NCI-H2107 (cell line): Measurements from ENCODE around the gene DNAAF9.
"Not testable (repeated sequence)": the region's sequence is repeated elsewhere in the genome, so short reads cannot be mapped to it uniquely, and the experiment has no call there.

Source experiments
- DNase-seq: peaks from one replicate; lab custom pipeline; 2025; lab: John Stamatoyannopoulos, UW

DNAAF9 gene

DNA sequence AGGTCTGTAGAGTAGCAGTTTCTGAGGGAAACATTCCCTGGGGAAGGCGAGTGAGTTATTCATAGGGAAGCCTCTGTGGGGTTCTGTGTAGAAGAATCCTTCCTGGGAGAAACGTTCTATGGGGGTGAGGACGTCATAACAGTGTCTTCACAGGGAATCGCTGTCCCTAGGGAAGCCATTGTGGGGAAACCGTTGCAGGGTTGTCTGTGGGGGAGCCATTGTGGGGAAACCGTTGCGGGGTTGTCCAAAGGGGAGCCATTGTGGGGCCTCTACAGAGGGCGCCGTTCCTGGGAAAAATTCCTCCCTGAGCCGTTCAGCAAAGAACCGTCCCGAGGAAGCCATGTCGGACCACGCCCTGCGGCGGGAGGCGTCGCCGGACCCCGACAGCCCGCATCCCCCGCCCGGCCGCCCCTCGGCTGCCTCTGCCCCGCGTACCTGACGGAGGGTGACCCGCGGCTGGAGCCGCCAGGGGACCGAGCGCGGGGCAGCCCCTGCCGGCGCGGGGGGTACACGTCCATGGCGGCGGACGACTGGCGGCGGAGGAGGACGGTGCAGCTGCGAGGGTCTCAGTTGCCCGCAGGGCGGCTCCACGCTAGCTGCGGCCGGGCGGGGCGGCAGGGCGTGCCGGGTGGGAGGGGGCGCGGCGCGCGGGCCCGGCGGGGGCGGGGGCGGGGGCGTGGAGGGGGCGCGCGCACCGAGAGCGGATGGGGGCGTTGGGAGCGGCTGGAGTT lies at the start of gene DNAAF9:
DNAAF9 (minus strand) TSS at position 630 of the 731 bp plus-strand sequence; CDS start at position 518, 112 bp downstream.
- DNase-seq, result no peak

DNA sequence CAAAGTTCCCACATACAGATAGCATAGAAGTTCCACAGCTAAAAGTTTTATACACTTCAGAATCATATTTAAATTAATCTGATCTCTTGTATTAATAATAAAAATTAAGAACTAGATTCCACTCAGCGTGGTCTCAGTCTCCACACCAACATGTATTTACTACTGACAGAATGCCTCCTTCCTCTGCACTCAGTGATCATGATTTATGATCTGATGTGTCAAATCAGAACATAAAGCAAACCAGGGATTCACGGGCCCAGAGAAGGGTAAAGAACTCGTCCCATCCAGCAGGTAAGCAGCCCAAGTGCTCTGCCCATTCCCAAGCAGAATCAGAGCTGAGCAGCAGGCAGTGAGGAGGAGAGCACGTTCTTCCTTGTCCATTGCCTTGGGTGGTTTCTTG lies 49.2 kb upstream of the DNAAF9 start:
- no peak for DNase-seq

DNA sequence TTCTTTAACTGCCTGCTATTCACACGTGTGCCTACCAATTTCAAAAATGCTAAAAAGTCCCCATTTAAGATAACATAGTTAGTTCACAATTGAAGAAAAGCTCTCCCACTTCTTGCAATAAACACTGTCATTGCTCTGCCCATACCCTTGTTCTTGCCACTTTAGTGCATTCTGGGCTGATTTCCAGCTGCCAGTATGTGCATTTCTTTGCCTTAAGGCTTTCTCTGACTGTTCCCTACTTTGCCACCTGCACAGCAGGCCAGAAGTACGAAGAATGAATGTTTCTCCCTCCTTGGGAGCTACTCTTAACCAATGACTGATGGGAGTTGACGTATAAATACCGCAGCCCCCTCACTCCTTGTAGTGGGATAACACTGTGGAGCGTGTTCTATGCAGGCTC lies 47.4 kb upstream of the DNAAF9 start:
- no peak for DNase-seq

DNA sequence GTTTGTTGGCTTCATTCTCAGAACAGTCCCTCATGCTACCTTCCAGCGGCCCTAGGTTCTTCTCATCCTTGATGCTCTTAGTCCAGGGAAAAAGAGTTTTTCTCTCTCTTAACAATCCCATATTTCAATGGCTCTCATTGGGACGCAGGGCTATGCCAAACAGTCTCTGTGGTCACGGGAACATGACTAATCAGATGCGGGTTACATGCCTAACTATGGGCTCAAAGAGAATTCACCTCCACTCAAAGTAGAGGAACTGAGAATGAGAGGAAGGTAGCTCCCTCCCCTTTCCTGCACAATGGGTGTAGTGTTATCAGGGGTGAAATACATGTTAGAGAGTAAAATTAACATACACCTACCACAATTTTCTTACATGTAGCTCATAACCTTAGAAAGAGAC lies 45.2 kb upstream of the DNAAF9 start:
- DNase-seq, result no peak

DNA sequence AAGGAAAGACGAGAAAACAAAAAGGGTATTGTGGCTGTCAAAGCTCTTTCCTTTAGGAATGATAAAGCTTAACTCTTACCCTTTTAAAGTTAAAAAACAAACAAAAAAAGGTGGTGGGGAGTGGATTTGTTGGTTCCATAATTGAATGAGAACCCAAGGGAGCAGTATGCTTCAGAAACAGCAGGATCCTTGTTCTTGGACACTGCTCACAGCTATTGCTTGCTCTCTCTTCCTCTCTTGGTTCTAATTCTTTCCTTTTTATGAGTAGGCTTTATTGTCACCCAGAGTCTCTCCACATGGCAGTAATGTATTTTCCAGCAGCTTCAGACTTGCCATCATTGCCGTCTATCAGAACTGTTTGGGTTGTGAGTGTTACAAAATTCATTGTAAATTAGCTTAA lies 44.7 kb upstream of the DNAAF9 start:
- no peak for DNase-seq

DNA sequence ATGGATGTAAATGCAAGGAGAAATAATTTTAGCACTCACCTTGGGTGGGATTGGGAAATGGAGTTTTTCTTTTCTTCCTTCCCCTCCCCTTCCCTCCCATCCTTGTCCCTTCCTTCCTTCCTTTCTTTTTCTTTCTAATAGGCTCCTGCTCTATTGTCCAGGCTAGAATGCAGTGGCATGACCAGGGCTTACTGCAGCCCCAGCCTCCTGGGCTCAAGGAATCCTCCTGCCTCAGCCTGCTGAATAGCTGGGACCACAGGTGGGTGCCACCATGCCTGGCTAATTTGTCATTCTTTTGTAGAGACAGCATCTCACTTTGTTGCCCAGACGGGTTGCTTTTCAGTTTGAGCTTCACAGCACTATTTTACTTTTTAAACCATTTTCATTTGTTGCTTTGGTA lies 41.9 kb upstream of the DNAAF9 start:
- DNase-seq, result no peak

DNA sequence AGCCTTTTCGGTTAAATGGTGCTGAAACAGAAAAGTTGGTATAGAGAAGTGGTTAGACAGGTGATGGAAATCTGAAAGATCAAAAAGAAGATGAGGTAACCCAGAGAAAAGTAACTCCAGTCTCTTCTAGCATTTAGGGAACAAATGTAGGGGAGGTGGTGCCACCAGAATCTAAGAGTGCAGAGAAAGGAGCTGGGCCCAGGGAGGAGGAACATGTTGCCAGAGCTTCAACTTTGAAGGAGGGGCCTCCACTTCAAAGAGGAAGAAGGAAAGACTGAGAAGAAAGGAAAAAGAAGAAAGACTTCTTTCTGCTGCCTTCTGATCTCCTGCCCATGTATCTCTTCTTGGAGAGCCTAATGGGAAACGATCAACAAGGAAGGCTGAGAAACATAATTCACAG lies 39.9 kb upstream of the DNAAF9 start:
- DNase-seq, result no peak

DNA sequence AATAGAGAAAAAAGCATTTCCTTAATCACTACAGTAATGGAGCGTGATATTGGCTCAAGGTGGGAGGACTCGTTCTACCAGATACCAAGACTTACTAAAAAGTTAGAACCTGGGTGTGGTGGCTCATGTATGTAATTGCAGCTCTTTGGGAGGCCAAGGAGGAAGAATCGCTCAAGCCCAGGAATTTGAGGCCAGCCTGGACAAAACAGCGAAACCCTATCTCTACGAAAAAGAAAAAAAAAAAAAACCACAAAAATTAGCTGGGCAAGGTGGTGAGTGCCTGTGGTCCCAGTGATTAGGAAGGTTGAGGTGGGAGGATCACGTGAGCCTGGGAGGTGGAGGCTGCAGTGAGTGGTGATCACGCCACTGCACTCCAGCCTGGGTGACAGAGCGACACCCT lies 39.3 kb upstream of the DNAAF9 start:
- DNase-seq, result no peak

DNA sequence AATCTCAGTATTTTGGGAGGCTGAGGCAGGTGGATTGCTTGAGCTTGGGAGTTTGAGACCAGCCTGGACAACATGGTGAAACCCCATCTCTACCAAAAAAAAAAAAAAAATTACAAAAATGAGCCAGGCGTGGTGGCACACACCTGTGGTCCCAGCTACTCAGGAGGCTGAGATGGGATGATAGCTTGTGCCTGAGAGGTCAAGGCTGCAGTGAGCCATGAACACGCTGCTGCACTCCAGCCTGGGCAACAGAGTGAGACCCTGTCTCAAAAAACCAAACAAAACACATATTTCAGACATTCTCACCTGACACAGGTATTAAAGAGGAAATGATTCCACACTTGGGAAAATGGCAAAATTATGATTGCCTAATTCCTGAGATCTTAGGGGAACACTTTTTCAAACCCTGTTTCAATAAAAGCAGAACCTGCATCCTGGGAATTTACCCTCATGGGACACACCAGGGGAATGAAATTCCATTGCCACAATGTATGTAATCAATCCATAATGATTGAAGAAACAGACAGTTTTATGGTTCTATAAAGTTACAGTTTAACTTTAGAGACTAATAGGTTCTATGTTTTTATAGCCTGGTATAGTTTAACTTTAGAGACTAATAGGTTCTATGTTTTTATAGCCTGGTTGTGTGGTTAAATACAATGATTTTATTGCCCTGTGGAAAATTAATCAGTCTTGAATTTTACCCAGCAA lies 29.6 kb upstream of the DNAAF9 start:
- DNase-seq, result no peak

DNA sequence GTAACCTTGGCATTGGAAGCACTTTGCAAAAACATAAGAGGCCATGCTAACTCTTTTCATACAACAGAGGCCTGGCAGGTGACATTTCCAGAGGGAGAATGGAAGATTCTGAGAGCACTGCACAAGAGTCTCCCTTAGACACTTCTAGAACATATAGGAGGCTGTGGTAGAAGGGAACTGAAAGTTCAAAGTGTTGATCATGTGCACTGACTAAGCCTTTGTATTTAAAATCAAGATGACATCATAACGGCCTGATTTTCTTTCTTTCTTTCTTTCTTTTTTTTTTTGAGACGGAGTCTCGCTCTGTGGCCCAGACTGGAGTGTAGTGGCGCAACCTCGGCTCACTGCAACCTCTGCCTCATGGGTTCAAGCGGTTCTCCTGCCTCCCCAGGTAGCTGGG lies 26.8 kb upstream of the DNAAF9 start:
- DNase-seq, result no peak

DNA sequence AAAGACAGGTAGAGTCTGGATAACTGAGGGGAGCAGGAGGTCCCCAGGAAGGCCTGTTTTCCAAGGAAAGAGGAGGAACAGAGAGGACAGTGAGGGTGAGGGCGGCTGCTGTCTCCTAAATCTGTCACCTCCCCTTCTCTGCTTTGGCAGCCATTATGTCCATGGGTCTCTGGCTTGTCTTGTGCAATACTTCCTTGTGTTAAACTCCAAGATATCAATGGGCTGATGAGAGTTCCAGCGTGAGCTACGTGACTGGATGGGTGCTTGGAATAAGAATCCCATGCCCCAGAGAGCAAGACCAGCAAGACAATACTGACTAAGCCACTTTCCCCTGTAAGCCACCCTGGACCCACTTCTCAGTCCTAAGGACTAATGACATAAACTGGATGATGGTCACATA lies 26.3 kb upstream of the DNAAF9 start:
- no peak for DNase-seq

DNA sequence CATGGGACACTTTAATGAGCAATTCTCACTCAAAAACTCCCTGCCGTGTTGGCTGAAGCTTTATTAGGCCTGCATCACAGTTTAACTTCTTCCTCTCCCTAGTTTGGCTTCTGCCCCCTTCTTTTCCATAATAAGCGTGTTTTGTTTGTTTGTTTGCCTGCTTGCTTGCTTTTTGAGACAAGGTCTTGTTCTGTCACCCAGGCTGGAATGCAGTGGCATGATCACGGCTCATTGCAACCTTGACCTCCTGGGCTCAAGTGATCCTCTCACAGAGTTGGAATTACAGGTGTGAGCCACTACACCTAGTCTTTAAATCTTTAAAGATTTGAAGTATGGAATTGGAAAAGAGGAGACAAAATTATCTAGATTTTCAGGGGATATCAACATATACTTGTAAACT lies 25.4 kb upstream of the DNAAF9 start:
- DNase-seq, result no peak

DNA sequence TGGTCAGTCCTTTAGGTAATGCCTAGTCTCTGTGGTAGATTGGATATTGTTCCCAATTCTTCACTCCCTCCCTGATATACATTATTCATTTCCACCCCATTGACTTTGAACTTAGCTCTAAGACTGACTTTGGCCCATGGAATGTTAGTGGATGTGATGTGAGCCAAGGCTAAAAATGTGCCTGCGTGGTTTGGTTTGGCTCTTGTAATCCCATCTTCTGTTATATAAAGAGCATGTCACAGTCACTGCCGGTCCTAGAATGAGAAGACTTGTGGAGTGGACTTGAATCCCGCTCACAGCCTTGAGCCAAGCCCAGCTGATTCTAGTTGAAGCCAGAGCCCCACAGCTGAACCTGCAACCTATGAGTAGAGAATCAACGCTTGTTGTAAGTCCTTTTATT lies 23.6 kb upstream of the DNAAF9 start:
- DNase-seq, result no peak

DNA sequence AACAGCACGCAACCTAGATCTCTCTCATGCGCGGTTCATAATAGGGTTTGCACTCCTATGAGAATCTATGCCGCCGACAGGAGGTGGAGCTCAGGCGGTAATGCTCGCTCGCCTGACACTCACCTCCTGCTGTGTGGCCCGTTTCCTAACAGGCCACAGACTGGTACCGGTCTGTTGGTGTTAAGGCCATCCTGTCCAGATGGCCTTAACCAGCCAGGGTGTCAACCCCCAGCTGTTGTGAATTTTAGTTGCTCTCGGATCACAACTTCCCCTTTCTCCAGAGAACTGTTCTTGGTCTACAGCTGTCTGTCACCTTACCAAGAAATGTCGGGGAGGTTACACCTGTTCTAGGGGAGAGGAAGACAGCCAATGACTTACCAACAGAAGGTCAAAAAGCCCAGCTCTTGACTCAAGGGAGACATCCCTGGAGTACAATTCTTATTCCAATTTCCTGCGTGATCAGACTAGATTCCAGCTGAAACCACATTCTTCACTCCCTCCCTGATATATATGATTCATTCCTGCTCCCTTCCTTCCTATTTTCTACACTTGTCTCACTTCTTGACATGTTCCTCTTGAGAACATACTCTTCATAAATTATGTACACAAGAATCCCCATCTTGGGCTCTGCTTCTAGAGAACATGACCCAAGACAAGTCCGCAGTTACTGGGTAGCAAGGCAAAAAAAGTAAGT lies 23.1 kb upstream of the DNAAF9 start:
- no peak for DNase-seq

DNA sequence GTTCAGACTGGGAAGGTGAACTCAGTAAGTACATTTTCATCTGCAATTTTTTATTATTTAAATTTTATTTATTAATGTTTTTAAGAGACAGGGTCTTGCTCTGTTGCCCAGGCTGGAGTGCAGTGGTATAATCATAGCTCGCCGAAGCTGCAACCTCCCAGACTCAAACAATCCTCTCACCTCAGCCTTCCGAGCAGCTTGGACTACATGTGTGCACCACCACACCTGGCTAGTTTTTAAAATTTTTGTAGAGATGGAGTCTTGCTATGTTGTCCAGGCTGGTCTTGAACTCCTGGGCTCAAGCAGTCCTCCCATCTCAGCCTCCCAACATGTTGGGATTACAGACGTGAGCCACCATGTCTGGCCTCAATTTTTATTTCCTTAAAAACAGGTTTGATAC lies 19.3 kb upstream of the DNAAF9 start:
- not testable (repeated sequence) for DNase-seq

DNA sequence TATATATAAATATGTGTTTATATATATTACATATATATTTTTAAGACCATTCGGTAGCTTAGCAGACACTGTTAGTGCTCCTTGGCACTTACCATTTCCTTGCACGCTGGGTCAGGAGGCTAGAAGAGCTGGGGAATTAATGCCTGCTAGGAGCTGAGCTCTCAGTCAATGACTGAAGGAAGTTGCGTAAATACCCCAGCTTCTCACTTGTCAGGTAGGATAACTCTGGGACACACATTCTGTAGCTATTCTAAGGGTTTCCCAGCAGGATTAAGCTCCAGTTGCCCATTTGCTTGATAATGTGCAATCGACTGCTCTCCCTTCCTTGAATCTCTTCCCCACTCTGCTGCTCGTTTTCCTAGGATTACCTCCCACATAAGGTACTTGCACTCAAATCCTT lies 15.7 kb upstream of the DNAAF9 start:
- DNase-seq, result no peak

DNA sequence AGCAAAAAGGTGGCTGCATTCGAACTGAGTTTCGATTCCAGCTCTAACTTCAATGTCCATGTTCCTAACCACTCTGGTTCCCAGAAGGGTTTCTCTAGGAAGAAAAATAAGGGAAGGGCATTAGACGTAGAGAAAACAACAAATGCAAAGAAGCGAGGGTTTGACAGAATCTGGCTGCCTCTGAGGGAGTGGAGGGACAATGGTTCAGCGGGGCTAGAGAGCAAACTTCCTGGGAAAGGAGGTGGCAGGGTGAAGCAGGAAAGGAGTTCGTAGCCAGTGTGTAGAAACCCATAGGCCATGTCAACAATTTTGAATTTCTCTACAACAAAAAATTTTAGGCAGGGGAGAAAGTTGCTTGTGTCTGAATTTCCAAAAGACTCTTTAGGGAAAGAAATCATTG lies 14.5 kb upstream of the DNAAF9 start:
- no peak for DNase-seq

DNA sequence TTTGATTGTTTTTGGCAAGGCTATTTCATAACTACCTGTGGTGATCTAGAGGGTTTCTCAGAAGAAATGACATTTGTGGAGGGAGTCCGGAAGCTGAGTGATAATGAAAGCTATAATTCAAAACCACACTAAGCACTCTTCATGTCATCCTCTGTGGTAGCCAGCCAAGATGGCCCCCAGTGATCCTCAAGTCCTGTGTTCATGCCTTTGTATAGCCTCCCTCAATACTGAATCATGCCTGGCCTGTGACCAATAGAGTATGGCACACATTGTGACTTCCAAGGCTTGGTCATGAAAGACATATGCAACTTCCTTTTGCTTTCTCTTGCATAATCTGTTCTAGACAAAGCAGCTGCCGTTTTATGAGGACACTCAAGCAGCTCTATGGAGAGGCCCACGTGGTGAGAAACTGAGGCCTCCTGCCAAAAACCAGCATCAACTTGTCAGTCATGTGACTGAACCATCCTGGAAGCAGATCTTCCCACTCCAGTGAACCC lies 12.8 kb upstream of the DNAAF9 start:
- DNase-seq, result no peak

DNA sequence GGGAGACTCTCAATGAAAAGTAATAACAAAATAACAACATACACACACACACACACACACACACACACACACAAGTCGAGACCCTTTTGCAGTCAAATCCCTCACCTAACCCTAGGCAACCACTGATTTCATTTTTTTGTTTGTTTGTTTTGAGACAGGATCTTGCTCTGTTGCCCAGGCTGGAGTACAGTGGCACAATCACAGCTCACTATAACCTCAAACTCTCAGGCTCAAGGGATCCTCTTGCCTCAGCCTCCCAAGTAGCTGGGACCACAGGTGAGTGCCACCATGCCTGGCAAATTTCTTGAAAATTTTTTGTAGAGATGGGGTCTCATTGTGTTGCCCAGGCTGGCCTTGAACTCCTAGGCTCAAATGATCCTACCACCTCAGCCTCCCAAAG lies 10.7 kb upstream of the DNAAF9 start:
- not testable (repeated sequence) for DNase-seq

DNA sequence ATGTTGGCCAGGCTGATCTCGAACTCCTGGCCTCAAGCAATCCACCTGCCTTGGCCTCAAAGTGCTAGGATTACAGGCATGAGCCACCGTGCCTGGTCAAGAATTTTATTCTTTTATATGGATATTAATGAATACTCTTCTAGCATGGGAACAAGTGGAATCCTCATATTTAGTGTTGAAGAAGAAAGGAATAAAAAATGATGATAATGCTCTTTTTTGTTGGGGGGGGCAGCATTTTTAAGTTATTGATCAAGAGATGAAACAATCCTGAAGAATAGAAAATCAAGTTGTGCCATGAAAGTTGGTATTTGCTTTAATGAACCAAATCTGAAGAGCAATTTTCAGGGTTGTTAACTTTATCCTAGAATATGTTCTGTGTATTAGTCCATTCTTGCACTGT lies 6.7 kb upstream of the DNAAF9 start:
- DNase-seq, result no peak

DNA sequence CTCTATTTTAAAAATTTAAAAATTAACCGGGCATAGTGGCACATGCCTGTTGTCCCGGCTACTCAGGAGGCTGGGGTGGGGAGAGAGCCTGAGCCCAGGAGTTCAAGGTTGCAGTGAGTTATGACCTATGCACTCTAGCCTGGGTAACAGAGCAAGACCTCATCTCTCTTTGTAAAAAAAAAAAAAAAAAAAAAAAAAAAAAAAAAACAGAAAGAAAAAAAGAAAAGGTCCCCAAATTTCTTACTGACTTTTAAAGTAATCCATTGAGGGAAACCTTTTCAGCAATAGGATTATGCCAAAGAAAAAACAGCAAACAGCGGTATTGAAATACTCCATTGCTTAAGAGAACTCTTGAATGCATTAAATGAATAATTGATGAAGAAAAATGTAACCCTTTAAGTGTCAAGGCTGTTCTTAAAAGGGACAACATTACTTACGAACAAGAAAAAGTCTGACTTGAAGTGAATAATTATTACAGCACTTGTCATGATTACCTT lies 6.0 kb upstream of the DNAAF9 start:
- DNase-seq, result no peak

DNA sequence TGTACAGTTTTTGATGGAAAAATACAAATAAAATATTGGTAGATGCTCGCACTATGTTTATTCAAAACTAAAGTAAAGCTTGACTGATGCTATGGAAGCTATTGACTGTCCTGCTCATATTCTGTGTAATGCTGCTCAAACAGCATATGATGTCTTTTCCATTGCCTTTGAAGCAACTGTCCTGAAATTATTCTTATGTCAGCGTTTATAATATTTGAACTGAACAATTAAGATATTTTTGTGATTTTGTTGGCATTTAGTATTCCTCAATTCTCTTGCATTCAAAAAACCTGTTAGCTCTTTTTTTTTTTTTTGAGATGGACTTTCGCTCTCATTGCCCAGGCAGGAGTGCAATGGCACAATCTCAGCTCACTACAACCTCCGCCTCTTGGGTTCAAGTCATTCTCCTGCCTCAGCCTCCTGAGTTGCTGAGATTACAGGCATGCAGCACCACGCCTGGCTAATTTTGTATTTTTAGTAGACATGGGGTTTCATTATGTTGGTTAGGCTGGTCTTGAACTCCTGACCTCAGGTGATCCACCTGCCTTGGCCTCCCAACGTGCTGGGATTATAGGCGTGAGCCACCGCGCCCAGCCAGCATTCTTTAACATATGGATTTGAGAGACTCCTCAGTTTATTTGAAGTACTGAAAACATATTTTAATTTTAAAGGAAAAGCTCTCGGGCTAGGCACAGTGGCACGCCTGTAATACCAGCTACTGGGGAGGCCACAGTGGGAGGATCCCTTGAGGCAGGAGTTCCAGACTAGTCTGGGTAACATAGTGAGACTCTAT lies 5.3 kb upstream of the DNAAF9 start:
- no peak for DNase-seq
